BJ (cell line): ENCODE data around the gene NPY4R2. TPM values are rescaled to one million over a fixed set of nuclear protein-coding genes. Genes with fewer than 3 reads are reported as not detected.
"Not testable (repeated sequence)": the region's sequence is repeated elsewhere in the genome, so short reads cannot be mapped to it uniquely, and the experiment has no call there.

Experiments used
- CTCF ChIA-PET: fragments of 350-600 bp; formaldehyde crosslinking; extraction: SDS; loops from one replicate; lab custom pipeline; 2021; ENCODE audit warnings: antibody characterized with exemption, inconsistent platforms; lab: Yijun Ruan, JAX
- POLR2A ChIA-PET: fragments of 300-600 bp; sonication (Branson Sonifier 250); formaldehyde crosslinking; extraction: SDS; loops from one replicate; lab custom pipeline; 2021; ENCODE audit warnings: antibody characterized with exemption; lab: Charles Lee
- DNase-seq: peaks from one replicate; pipeline ENCODE4 v3.0.0-alpha.2; 2011; ENCODE audit warnings: low read depth
- H3K27me3 ChIP-seq: 2 replicates; pipeline ENCODE4 v1.6.0; 2011; ENCODE audit warnings: low read length; ENCODE audit not compliant: control insufficient read depth, insufficient read depth
- H3K36me3 ChIP-seq: 2 replicates; pipeline ENCODE4 v1.5.1; 2011; ENCODE audit warnings: low read length; ENCODE audit not compliant: control insufficient read depth, insufficient read depth
- H3K4me3 ChIP-seq: 2 replicates; pipeline ENCODE4 v1.5.1; 2011; ENCODE audit warnings: low read depth, mild to moderate bottlenecking, control low read depth, low read length
- polyA plus RNA-seq: library from polyadenylated mRNA; depleted of rRNA; stranded (reverse); fragments of >200 nt; gene quantifications from 2 replicates; pipeline ENCODE4 v1.2.3, GENCODE V29; 2011
- TF ChIP-seq, protein P1 (sequence below): IDR thresholded peaks from 2 replicates; pipeline ENCODE4 v1.5.1; 2011; ENCODE audit warnings: low read depth, mild to moderate bottlenecking, control low read depth, inconsistent platforms, low read length, moderate library complexity; ENCODE audit not compliant: insufficient read depth

The NPY4R2 gene
- polyA plus RNA-seq, 1 experiment: 0.04 TPM

DNA sequence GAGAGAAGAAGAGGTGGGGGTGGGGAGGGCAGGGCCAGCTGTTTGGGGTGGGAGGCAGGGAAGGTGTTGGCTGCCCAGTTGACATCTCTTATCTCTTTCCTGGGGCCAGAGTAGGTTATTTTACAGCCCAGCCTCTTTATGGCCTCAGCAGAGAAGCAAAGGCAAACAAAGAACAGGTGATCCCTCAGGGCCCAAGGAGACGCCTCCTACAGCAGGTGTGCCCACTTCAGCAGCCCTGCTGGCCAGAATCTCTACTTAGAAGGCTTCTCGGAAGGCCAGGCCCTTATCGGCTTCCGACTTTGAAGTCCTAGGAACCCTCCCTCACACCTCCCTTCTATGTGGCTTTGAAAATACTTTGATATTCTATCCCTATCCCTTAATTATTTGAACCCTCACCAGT, 8.0 kb upstream of the NPY4R2 start:
- DNase-seq, H3K4me3 ChIP-seq, CTCF ChIA-PET, POLR2A ChIA-PET, H3K36me3 ChIP-seq, H3K27me3 ChIP-seq: not testable (repeated sequence)

DNA sequence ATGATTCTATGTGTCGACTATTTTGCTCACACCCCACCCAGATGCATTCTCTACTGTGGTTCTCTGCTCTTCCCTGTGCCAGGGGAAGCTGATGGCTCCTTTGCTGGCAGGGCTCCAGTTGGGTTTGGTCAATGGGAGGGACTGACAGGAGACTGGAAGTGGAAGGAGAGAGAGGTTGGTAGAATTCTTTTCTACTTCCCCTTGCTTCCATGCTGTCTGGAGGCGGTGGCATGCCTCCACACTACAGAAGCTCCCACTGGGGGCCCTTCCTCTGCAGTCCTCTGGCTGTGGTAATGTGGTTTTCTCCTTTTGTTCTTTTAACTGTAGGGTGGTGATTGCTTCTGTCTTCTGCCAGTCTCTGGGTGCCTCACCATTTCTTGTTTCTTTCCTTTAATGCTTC, 4.4 kb upstream of the NPY4R2 start:
- DNase-seq, POLR2A ChIA-PET, H3K27me3 ChIP-seq, H3K36me3 ChIP-seq, H3K4me3 ChIP-seq, CTCF ChIA-PET: not testable (repeated sequence)

DNA sequence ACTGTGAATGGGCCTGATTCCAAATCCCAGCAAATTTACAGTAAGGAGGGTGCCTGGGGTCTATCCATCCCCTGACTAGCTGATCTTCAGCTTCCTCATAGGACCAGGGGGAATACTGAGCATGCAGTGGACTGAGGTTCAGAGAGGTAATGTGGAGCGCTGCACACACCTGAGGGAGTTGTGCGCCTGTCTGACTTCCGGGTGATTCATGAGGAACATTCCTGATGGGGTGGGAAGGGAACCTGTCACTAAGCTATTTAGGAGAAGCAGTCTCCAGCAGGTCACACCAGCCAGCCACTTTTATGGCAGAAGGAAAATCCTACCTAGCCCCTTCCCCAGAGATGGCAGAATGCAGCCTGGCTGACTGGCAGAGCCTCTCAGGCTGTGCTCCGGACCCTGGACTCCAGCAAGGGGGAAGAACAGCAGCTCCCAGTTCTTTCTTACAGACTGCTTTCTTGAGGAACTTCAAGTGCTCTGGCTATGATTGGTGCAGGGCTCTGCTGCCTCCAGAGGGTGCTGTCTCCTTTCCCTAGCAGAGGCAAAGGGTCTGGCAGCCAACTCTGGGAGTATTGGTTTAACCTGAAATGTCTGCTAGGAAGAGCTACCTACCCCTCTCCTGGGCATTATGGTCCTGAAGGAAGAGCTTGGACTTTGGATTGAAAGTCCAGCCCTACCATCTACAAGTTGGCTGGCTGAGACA, 2.5 kb upstream of the NPY4R2 start:
- H3K4me3 ChIP-seq, CTCF ChIA-PET, H3K27me3 ChIP-seq, POLR2A ChIA-PET, H3K36me3 ChIP-seq, DNase-seq: not testable (repeated sequence)
- TF ChIP-seq, protein P1, sequence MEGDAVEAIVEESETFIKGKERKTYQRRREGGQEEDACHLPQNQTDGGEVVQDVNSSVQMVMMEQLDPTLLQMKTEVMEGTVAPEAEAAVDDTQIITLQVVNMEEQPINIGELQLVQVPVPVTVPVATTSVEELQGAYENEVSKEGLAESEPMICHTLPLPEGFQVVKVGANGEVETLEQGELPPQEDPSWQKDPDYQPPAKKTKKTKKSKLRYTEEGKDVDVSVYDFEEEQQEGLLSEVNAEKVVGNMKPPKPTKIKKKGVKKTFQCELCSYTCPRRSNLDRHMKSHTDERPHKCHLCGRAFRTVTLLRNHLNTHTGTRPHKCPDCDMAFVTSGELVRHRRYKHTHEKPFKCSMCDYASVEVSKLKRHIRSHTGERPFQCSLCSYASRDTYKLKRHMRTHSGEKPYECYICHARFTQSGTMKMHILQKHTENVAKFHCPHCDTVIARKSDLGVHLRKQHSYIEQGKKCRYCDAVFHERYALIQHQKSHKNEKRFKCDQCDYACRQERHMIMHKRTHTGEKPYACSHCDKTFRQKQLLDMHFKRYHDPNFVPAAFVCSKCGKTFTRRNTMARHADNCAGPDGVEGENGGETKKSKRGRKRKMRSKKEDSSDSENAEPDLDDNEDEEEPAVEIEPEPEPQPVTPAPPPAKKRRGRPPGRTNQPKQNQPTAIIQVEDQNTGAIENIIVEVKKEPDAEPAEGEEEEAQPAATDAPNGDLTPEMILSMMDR: peak; percentile 20; the same call in 1 of the 2 replicates

DNA sequence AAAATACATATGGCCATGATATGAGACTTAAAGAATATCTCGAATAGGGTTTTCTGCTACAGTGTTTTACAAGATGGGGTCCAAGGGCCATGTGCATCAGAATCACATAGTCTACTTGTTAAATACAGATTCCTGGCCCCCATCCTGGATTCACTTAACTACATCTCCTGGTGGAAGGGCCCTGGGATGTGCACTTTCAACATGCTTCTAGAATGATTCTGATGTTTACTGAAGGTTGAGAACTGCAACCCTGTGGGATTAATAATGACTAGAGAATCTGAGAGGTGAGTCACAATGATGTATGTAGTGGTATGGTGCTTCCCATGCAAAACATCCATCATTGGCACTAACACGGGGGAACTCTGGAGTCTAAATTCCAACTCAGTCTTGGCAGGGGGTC, 2.1 kb downstream of the NPY4R2 start:
- H3K27me3 ChIP-seq, DNase-seq, POLR2A ChIA-PET, CTCF ChIA-PET, H3K4me3 ChIP-seq, H3K36me3 ChIP-seq: not testable (repeated sequence)

DNA sequence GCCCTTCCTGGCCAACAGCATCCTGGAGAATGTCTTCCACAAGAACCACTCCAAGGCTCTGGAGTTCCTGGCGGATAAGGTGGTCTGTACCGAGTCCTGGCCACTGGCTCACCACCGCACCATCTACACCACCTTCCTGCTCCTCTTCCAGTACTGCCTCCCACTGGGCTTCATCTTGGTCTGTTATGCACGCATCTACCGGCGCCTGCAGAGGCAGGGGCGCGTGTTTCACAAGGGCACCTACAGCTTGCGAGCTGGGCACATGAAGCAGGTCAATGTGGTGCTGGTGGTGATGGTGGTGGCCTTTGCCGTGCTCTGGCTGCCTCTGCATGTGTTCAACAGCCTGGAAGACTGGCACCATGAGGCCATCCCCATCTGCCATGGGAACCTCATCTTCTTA, 4.0 kb downstream of the NPY4R2 start:
- DNase-seq, H3K4me3 ChIP-seq, H3K27me3 ChIP-seq, POLR2A ChIA-PET, H3K36me3 ChIP-seq, CTCF ChIA-PET: not testable (repeated sequence)

DNA sequence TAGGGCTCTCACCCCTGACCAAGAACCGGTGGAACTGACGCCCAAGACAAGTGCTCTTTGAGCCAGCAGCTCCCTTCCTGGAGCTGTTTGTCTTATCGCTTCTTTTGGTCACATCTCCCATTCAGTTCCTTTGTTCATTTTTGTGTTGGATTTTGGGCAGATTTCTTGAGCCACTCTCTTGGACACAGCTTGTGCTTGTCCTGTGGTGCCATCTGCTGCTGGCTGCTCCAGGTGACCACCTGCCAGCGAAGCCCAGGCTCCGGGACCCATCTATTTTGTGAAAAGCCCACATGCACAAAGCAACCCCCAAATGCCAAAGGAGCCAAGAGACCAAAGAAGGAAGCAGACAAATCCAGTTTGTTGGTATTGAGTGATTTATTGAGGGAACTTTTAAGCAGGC, 6.2 kb downstream of the NPY4R2 start:
- H3K4me3 ChIP-seq, H3K36me3 ChIP-seq, CTCF ChIA-PET, H3K27me3 ChIP-seq, POLR2A ChIA-PET, DNase-seq: not testable (repeated sequence)

DNA sequence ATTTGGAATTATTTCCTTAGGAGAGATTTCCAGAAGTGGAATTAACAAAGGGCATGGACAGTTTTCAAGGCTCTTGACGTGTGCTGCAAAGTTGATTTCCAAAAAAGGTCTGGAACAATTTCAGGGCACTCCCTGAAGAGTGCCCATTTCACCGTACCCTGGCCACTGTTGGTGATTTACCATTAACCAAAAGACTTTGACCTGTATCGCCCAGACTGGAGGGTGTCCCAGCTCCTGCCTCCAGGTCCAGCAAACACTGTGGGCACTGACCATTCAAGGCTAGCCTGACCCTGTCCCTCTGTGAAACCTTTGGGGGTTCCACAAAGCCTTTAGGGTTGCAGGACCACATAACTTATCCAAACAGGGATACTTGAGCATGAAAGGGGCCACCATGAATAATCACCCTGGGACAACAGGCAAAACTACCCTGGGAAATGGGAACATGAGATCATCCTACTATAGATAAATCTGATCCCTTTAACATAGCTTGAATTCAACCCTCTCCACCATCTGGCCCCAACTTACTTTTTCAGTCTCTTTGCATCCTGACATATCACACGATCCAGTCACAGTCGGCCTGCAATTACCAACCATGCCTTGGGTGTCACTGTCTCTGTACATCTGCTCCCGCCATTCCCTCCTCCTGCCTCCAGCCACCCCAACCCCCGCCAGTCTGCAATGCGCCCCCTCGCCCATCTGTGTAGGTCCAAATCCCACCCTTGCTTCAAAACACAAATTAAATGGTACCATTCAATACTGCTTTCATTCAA, 8.9 kb downstream of the NPY4R2 start:
- H3K4me3 ChIP-seq, H3K27me3 ChIP-seq, H3K36me3 ChIP-seq, CTCF ChIA-PET, DNase-seq, POLR2A ChIA-PET: not testable (repeated sequence)

DNA sequence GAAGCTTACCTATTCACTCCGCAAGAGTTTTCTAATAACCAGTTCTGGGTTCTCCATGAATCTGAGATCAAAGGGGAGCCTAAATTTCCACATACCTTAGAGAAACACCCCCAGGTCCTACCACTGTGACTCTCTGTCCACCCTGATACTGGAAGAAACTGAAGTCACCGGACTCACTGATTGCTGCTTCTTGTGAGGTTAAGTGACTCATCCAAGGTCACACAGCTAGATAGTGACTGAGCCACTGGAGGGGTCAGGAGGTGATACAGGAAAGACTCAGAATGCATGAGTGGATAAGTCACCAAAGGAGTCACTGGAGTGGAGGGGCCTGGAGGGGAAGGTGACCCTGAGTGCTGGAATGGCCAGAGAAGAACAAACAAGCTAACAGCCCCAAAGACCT, 9.8 kb downstream of the NPY4R2 start:
- POLR2A ChIA-PET, CTCF ChIA-PET: not testable (repeated sequence)

DNA sequence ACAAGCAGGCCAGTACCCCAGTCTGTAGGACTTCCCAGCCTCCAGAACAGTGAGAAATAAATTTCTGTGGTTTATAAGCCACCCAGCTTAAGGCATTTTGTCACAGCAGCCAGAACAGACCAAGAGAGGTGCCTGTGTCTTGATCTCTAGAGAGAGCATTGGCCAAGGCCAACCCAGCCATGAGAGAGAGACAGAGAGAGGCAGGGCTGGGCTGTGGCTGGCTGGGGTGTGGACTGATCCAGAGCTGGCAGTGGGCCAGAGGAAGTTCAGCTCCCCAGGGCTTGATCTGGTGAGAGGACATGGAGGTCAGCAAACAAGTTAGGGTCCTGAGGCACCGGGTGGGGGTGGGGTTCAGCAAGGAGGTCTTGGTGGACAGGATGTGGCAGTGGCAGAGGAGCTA, 14.4 kb downstream of the NPY4R2 start:
- H3K27me3 ChIP-seq, H3K36me3 ChIP-seq, DNase-seq, POLR2A ChIA-PET, H3K4me3 ChIP-seq, CTCF ChIA-PET: not testable (repeated sequence)

More for the DNA sequence above, 9.8 kb downstream of the NPY4R2 start:
- H3K27me3 ChIP-seq, H3K4me3 ChIP-seq, H3K36me3 ChIP-seq, DNase-seq: not testable (repeated sequence)

DNA sequence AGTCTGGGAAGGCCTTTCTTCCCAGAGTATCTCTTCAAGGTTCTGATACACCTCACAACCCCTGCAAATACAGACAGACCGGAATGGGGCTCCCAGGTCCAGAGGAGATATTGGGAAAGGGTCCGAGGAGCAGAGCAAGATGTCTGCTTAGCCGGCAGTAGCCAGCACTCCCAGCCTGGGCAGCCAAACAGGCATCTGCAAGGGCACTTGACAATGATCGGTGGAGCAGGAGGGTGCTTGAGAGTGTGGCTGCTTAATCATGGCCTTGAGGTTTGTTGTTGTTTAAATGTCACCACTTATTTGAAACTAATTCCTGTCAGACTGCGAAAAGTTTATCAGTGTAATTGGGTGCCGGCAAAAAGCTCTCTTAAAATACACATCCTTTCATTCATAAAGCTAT, 15.0 kb downstream of the NPY4R2 start:
- DNase-seq, CTCF ChIA-PET, H3K27me3 ChIP-seq, POLR2A ChIA-PET, H3K36me3 ChIP-seq, H3K4me3 ChIP-seq: not testable (repeated sequence)

DNA sequence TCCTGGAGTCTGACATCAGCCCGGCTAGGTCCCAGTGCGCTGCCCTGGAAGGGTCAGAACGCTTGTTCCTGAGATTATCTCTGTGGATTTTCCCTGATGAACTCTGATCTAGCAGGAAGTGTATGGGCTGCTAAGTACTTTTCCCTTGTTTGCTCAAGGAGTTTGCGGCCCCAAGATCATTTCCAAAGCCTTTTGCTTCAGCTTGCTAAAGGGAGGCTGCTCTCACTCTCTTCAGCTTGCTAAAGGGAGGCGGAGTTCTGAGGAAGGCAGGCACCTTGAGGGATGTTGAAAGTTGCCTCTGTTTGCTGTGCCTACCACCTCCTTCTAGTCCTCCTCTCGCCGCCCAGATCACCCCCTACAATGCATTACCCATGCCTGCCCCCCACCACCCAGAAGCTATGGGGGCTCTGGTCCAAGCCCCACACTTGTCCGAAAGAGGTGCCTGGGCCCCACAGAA, 18.3 kb downstream of the NPY4R2 start:
- DNase-seq, H3K27me3 ChIP-seq, H3K36me3 ChIP-seq, H3K4me3 ChIP-seq, POLR2A ChIA-PET, CTCF ChIA-PET: not testable (repeated sequence)

DNA sequence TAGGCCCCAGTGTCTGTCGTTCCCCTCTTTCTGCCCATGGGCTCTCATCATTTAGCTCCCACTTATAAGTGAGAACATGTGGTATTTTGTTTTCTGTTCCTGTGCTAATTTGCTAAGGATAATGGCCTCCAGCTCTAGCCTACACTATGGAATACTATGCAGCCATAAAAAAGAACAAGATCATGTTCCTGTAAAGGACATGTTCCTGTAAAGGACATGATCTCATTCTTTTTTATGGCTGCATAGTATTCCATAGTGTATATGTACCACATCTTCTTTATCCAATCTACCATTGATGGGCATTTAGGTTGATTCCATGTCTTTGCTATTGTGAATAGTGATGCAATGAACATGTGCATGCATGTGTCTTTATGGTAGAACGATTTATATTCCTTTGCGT, 19.2 kb downstream of the NPY4R2 start:
- POLR2A ChIA-PET, DNase-seq, H3K36me3 ChIP-seq, H3K4me3 ChIP-seq, H3K27me3 ChIP-seq, CTCF ChIA-PET: not testable (repeated sequence)
